Measurements from ENCODE around the gene USP48.
"Not testable (repeated sequence)": the region's sequence is repeated elsewhere in the genome, so short reads cannot be mapped to it uniquely, and the experiment has no call there.

Gene USP48

GRCh38 chr1:21774835-21775549, 8.0 kb downstream of the USP48 start:
- DNase-seq = no peak

GRCh38 chr1:21773585-21773984, 9.4 kb downstream of the USP48 start:
- DNase-seq = peak; percentile 48

- DNase-seq = not testable (repeated sequence)
Observed at GRCh38 chr1:21771672-21772071, 11.3 kb downstream of the USP48 start.

- not testable (repeated sequence) for DNase-seq
Observed at GRCh38 chr1:21770602-21771001, 12.3 kb downstream of the USP48 start.

DNA sequence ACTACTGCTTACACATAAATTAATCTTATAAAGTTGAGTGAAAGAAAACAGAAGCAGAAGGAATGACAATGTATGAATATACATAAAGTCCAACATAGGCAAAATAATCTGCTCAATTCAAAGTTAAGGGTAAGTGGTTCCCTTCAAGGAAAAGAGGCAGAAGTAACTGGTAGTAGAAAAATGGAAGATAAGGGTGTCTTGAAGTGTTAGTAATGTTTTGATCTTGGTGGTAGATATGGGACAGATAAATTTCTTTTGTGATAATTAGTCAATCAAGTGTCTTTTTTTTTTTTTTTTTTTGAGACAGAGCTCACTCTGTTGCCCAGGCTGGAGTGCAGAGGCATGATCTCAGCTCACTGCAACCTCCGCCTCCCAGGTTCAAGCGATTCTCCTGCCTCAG, 12.7 kb downstream of the USP48 start:
- DNase-seq = peak; percentile 10

- DNase-seq = not testable (repeated sequence)
Observed at GRCh38 chr1:21767106-21767505, 15.8 kb downstream of the USP48 start.

DNA sequence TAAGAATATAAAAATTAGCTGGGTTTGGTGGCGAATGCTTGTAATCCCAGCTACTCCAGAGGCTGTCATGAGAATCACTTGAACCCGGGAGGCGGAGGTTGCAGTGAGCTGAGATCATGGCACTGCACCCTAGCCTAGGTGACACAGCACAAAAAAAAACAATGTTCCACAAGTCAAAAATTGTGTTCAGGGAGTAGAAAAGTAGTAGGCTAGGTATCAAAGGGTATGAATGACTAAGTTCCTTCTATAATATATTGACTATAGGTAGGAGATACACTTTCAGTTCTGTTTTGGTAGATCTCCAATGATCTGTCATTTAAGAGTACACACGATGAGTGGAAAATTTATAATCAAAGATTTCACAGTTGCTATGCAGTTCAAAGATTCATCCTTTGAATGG, 16.7 kb downstream of the USP48 start:
- DNase-seq = peak; percentile 43

GRCh38 chr1:21764615-21765423, 18.1 kb downstream of the USP48 start:
- DNase-seq = peak; percentile 41

- DNase-seq = no peak
Observed at GRCh38 chr1:21763694-21764419, 19.1 kb downstream of the USP48 start.

- no peak for DNase-seq
Observed at GRCh38 chr1:21763236-21763635, 19.7 kb downstream of the USP48 start.

DNA sequence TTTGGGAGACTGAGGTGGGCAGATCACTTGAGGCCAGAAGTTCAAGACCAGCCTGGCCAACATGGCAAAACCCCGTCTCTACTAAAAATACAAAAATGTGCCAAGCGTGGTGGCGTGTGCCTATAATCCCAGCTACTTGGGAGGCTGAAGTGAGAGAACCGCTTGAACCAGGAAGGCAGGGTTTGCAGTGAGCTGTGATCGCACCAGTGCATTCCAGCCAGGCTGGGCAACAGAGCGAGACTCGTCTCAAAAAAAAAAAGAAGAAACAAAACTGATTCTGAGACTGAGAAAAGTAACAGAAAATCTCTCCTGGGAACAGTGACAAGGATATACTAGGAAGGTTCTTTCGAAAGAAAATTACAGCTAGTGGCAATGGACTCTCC, 20.9 kb downstream of the USP48 start:
- DNase-seq = no peak

DNA sequence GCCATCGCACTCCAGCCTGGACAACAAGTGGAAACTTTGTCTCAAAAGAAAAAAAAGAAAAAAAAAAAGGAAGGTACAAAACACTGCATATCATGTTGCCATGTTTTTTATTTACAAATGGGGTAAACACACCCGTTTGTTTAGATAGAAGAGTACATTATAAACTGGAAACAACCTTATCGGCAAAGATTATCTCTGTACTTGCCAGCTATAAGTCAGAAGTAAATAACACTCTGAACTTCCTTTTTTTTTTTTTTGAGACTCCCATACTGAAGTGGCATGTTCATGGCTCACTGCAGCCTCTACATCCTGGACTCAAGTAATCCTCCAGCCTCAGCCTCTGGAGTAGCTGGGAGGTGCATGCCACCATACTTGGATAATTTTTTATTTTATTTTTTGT, 21.9 kb downstream of the USP48 start:
- DNase-seq = no peak

DNA sequence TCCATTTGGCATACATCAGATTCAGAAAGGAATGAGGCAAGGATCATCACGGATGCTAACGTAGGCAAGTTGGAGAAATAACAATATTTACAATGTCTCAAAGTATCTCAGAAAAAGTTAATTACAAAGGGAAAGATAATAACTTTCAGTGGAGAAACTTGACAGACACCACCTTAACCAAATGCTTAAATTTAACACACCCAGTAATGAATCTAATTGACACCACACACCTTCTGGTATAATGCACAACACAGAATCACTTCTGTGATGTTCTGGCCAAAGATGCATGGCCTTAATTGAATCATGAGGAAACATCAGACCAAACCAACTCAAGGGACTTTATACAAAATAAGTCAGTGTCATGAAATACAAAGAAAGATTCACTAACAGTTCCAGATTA, 23.1 kb downstream of the USP48 start:
- DNase-seq = no peak

GRCh38 chr1:21759182-21759581, 23.8 kb downstream of the USP48 start:
- DNase-seq = no peak

GRCh38 chr1:21758614-21759013, 24.3 kb downstream of the USP48 start:
- no peak for DNase-seq

GRCh38 chr1:21756393-21757089, 26.4 kb downstream of the USP48 start:
- no peak for DNase-seq

DNA sequence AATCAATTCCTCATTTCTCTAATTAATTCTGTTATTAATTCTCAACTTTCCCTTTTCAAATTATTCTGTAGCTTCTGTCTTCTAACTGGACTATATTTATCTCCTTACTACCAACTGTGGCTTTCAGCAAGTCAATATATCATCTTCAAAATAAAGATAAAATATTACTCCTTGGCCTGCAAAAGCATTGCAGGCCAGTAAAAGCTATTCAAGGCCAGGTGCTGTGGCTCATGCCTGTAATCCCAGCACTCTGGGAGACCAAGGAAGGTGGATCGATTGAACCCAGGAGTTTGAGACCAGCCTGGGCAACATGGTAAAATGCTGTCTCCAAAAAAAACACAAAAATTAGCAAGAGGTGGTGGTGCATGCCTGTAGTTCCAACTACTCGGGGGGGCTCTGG, 27.9 kb downstream of the USP48 start:
- DNase-seq = no peak

GRCh38 chr1:21754583-21754982, 28.4 kb downstream of the USP48 start:
- no peak for DNase-seq

GRCh38 chr1:21752186-21752585, 30.8 kb downstream of the USP48 start:
- DNase-seq = no peak

DNA sequence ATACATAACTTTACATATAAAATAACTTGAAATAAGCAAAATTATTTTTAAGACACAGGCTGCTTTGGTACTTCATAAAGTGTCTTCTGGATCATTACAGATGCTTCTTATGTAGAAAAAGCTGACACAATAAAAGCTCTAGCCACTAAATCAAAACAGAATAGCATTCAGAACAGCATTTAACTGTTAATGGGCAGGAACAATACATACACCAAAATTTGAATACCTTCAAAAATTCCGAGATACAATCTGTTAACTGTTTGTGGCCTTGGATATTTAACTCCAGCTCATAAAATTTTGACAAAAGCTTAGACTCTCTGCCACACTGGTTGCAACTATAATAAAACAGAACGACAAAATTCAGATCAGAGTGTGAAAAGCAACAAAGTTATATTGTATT, 31.7 kb downstream of the USP48 start:
- no peak for DNase-seq

- DNase-seq = no peak
Observed at GRCh38 chr1:21750841-21751240, 32.1 kb downstream of the USP48 start.

DNA sequence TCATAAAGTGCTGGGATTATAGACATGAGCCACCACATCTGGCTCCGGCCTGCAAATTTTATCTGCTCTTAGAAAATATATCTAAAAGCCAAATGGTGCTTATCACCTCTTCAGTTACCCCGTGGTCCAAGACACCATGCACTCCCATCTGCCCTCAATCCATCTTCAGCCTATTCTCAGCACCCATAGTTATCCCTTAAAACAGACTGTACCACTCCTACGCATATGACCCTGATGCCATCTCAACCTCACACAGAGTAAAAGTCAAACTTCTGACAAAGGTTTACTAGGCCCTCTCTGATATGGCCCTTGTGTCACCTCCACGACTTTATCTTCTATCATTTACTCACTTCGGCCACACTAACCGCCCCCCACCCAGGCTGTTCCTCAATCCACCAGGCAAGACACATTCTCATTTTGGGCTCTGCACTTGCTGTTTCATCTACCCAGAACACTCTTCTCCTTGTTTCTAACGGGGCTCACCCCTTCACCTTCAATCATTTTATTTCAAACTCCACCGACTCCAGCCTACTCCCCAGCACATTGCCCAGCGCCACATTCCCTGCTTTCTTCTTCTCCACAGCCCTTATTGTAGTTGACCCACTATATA, 33.0 kb downstream of the USP48 start:
- DNase-seq = no peak

DNA sequence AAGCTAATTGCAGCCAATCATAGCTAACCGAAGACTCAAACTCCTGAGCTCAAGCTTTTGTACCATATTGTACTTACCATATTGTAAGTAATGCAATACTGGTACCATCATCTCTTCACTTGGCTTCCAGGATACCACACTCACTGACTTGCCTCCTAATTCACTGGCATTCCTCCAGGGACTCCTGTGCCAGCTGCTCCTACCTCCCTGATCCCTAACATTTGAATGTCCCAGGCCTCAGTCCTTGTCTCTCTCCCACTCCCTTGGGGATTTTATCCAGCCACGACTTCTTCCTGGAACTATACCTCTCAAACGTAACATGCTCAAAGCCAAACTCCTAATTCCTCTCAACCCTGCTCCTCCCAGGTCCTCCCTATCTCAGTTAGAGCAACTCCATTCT, 33.8 kb downstream of the USP48 start:
- no peak for DNase-seq

All from activated CD4-positive, alpha-beta T cell treated with anti-CD3 and anti-CD28 coated beads, Interleukin-10, Interleukin-2, amounts not matched to agents 100 ng/mL and 50 ng/mL, durations not matched to agents 16 hours and 8 hours (primary cell).